CD14-positive monocyte (primary cell): ENCODE results near the gene UNC13C. TPM values are rescaled to one million over a fixed set of nuclear protein-coding genes. Genes with fewer than 3 reads are reported as not detected.

ENCODE experiments used
- DNase-seq, 3 donors: peaks; one replicate each; pipeline ENCODE4 v3.0.0-alpha.2; 2011 to 2022
- H2AFZ ChIP-seq: 2 replicates; pipeline ENCODE4 v1.6.0; 2012; ENCODE audit warnings: mild to moderate bottlenecking, low read depth, low read length, inconsistent platforms; ENCODE audit not compliant: insufficient read depth, poor library complexity, severe bottlenecking
- H3K27ac ChIP-seq, 2 donors: 1 replicate in 1 of 2; 2 replicates in 1 of 2; pipeline ENCODE4 v1.5.1; 2012 to 2013; ENCODE audit warnings: low read length in 2 of 2, control low read depth in 1 of 2, inconsistent platforms in 1 of 2, low read depth in 1 of 2, mild to moderate bottlenecking in 1 of 2
- H3K27me3 ChIP-seq, 2 donors: one replicate each; pipeline versions ENCODE4 v1.6.0 to v1.6.1; 2011 to 2013; ENCODE audit warnings: low read length in 2 of 2; ENCODE audit not compliant: control insufficient read depth in 2 of 2, insufficient read depth in 2 of 2
- H3K36me3 ChIP-seq, 2 donors: replicated peaks in 1 of 2; 1 replicate in 1 of 2; 2 replicates in 1 of 2; pipeline versions ENCODE4 v1.5.1 to v1.6.1; 2012 to 2013; ENCODE audit warnings: low read length in 2 of 2, control low read depth in 1 of 2, inconsistent platforms in 1 of 2, mild to moderate bottlenecking in 1 of 2; ENCODE audit not compliant: insufficient read depth in 2 of 2, control insufficient read depth in 1 of 2
- H3K4me1 ChIP-seq, 2 donors: 1 replicate in 1 of 2; 2 replicates in 1 of 2; pipeline versions ENCODE4 v1.5.1 to v1.6.1; 2012 to 2013; ENCODE audit warnings: low read length in 2 of 2, control low read depth in 1 of 2, inconsistent platforms in 1 of 2, mild to moderate bottlenecking in 1 of 2, moderate library complexity in 1 of 2; ENCODE audit not compliant: insufficient read depth in 2 of 2, control insufficient read depth in 1 of 2
- H3K4me2 ChIP-seq: replicated peaks from 2 replicates; pipeline ENCODE3; 2012; ENCODE audit warnings: low read length, moderate library complexity, mild to moderate bottlenecking; ENCODE audit not compliant: poor library complexity, severe bottlenecking; ENCODE audit errors: extremely low read depth
- H3K4me3 ChIP-seq, 3 experiments: fragments of 200-600 bp in 1 of 3; sonication (generic) in 1 of 3; replicated peaks in 1 of 3; 1 replicate in 2 of 3; 2 replicates in 1 of 3; pipeline ENCODE4 v1.5.1; 2011 to 2013; ENCODE audit warnings: low read length in 3 of 3, mild to moderate bottlenecking in 3 of 3, control low read depth in 2 of 3, low read depth in 2 of 3, inconsistent platforms in 1 of 3, moderate library complexity in 1 of 3
- H3K79me2 ChIP-seq: 2 replicates; pipeline ENCODE4 v1.6.0; 2012; ENCODE audit warnings: mild to moderate bottlenecking, control low read depth, inconsistent platforms, low read length, moderate library complexity; ENCODE audit not compliant: insufficient read depth
- H3K9ac ChIP-seq: 2 replicates; pipeline ENCODE4 v1.6.0; 2017; ENCODE audit warnings: low read length, mild to moderate bottlenecking; ENCODE audit not compliant: insufficient read depth, poor library complexity, severe bottlenecking
- H3K9me3 ChIP-seq, 2 donors: replicated peaks in 1 of 2; 1 replicate in 1 of 2; 2 replicates in 1 of 2; pipeline versions ENCODE4 v1.5.1 to v1.6.1; 2012 to 2013; ENCODE audit warnings: low read length in 2 of 2, control low read depth in 1 of 2; ENCODE audit not compliant: control insufficient read depth in 1 of 2, insufficient read depth in 1 of 2
- H4K20me1 ChIP-seq: 2 replicates; pipeline ENCODE4 v1.6.0; 2012; ENCODE audit warnings: mild to moderate bottlenecking, low read length, control low read depth, moderate library complexity; ENCODE audit not compliant: insufficient read depth
- H3K27ac Mint-ChIP-seq, 7 donors: one replicate each; pipeline ENCODE4 v1.8.0; 2020; ENCODE audit warnings: mild to moderate bottlenecking in 7 of 7, mixed read lengths in 7 of 7, moderate library complexity in 6 of 7, inconsistent platforms in 2 of 7
- H3K27me3 Mint-ChIP-seq, 3 donors: one replicate each; pipeline ENCODE4 v1.8.0; 2021 to 2022; ENCODE audit warnings: low read depth in 3 of 3, mild to moderate bottlenecking in 3 of 3, mixed read lengths in 3 of 3, moderate library complexity in 3 of 3, inconsistent platforms in 1 of 3
- H3K36me3 Mint-ChIP-seq, 2 donors: one replicate each; pipeline ENCODE4 v1.8.0; 2020; ENCODE audit warnings: mixed read lengths in 2 of 2, inconsistent platforms in 1 of 2, mild to moderate bottlenecking in 1 of 2
- H3K4me1 Mint-ChIP-seq: one replicate; pipeline ENCODE4 v1.8.0; 2020; ENCODE audit warnings: mild to moderate bottlenecking, mixed read lengths
- H3K4me3 Mint-ChIP-seq, 2 donors: one replicate each; pipeline ENCODE4 v1.8.0; 2020; ENCODE audit warnings: mild to moderate bottlenecking in 2 of 2, mixed read lengths in 2 of 2, moderate library complexity in 1 of 2
- H3K9me3 Mint-ChIP-seq, 7 donors: one replicate each; pipeline ENCODE4 v1.8.0; 2020 to 2022; ENCODE audit warnings: mixed read lengths in 7 of 7, mild to moderate bottlenecking in 6 of 7, moderate library complexity in 6 of 7, inconsistent platforms in 2 of 7
- WGBS: methylation state at CpG from one replicate; pipeline ENCODE4 v1.1.5; 2013; ENCODE audit warnings: missing lambda C conversion rate; ENCODE audit not compliant: insufficient coverage; 5-methylcytosine and 5-hydroxymethylcytosine counted together
- intact Hi-C, 2 donors: fragments of 100-400 bp; cut with micrococcal nuclease; formaldehyde crosslinking; loops; one replicate each; pipeline versions ENCODE4 v1.15.0 to v1.15.1; 2023
- polyA plus RNA-seq, 3 donors: library from polyadenylated mRNA; depleted of rRNA in 1 of 3; unstranded in 2 of 3; stranded (reverse) in 1 of 3; fragments of 300-500 nt in 2 of 3; fragments of >200 nt in 1 of 3; fragmentation: Illumina TruSeq in 2 of 3; gene quantifications; 1 replicate in 2 of 3; 2 replicates in 1 of 3; pipeline ENCODE4 v1.2.3, GENCODE V29; 2012 to 2021
- TF ChIP-seq, protein P1 (sequence below): fragments of 200-600 bp; IDR thresholded peaks from one replicate; pipeline ENCODE4 v1.8.0; 2022; ENCODE audit warnings: antibody characterized with exemption, mild to moderate bottlenecking

Gene UNC13C
- polyA plus RNA-seq, 3 donors, result not detected

DNA sequence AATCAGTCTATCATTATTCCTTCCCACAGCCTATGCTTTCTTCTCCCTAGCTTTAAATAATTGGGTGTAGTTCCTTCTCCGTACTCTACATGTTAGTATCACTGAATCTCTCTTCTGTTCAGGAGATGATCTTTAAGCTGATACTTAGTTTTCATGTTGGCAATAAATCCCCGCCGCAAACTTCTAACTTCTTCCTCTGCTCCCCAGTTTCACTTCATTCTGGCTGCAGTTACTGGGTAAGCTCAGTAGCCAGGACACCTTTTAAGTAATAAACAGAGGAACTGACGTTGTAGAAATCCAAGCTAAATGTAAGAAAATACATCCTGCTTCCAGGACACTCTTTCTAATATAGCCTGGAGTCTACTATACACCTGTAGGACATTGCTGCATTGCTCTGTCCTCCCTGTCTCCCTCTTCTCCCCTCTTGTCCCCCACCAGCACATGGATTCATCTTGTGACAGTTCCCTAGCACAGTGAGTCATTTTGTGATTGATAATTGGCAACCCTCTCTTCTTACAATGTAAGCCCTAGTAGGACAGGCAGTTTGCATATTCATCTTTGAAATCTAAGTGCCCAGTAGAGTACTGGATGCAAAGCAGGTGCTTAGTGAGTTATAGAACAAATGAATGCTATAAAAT lies 598.2 kb downstream of the UNC13C start:
- no peak for DNase-seq
- TF ChIP-seq, protein P1, sequence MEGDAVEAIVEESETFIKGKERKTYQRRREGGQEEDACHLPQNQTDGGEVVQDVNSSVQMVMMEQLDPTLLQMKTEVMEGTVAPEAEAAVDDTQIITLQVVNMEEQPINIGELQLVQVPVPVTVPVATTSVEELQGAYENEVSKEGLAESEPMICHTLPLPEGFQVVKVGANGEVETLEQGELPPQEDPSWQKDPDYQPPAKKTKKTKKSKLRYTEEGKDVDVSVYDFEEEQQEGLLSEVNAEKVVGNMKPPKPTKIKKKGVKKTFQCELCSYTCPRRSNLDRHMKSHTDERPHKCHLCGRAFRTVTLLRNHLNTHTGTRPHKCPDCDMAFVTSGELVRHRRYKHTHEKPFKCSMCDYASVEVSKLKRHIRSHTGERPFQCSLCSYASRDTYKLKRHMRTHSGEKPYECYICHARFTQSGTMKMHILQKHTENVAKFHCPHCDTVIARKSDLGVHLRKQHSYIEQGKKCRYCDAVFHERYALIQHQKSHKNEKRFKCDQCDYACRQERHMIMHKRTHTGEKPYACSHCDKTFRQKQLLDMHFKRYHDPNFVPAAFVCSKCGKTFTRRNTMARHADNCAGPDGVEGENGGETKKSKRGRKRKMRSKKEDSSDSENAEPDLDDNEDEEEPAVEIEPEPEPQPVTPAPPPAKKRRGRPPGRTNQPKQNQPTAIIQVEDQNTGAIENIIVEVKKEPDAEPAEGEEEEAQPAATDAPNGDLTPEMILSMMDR, result no peak
- H3K27ac ChIP-seq, result no peak overlapping the region
- no peaks in the 10 kb centered on the region for H3K27me3 ChIP-seq
- intact Hi-C loops, result no loop called here
- H2AFZ ChIP-seq, result no peak overlapping the region
- Mint-ChIP-seq H3K27me3 (peaks cover 0 to 3% (median 0%) of the 10 kb centered on the region in 3 donors), H3K9me3 (peaks cover 0 to 7% (median 0%) of the 10 kb centered on the region in 7 donors), H3K4me1 (peaks cover 10% of the 10 kb centered on the region), H3K36me3 (no peaks in the 10 kb centered on the region), H3K27ac (no peak overlapping the region), H3K4me3 (no peak overlapping the region)
- no peaks in the 10 kb centered on the region for H3K36me3 ChIP-seq
- no peaks in the 10 kb centered on the region for H3K79me2 ChIP-seq
- no peak overlapping the region for H3K9ac ChIP-seq
- no peaks in the 10 kb centered on the region for H3K4me1 ChIP-seq
- H3K4me2 ChIP-seq, result no peak overlapping the region
- no peak overlapping the region for H3K4me3 ChIP-seq
- H4K20me1 ChIP-seq, result no peaks in the 10 kb centered on the region
- no peaks in the 10 kb centered on the region for H3K9me3 ChIP-seq
- WGBS, result no CpG with 5 or more reads among the region's 4 CpGs

DNA sequence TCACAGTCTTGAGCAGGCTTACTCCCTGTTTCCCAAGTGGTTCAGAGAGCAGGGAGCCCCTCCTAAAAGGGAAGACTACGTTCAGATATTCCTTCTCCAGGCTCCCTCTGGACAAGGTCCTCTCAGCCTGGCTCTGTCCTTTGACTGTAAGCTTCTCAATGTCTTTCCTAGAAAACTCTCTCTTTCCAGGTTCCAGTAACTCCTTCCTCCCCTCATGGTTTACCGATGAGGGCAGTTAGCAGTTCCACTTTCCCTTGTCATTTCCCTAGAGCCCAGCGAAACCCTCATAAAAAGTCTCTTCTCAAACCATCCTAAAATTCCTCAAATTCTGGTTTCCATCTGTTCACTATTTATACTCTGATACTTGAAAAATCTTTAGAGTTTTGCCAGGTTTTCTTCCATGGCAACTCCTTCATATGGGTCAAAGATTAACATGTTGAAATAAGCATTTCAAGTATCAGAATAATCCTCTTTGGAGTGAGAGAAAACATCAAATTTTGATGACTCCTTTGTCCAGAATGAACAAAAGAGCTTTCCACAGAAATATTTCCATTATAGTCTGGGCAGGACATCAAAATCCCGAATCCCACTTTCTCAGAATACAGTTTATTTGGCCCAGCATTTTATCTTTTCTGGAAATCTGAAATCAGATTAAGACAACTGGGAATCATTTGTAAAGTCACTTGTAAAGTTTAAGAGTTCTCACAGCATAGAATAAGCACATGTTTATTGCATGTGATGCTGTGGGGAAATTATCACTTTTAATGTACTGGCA lies 599.4 kb downstream of the UNC13C start:
- Mint-ChIP-seq H3K27ac (no peak overlapping the region), H3K4me3 (no peak overlapping the region), H3K9me3 (peaks cover 0 to 9% (median 3%) of the 10 kb centered on the region in 7 donors), H3K36me3 (no peaks in the 10 kb centered on the region), H3K27me3 (peaks cover 0 to 1% (median 0%) of the 10 kb centered on the region in 3 donors), H3K4me1 (peaks cover 8% of the 10 kb centered on the region)
- no peaks in the 10 kb centered on the region for H3K9me3 ChIP-seq
- TF ChIP-seq, protein P1, result no peak
- H4K20me1 ChIP-seq, result no peaks in the 10 kb centered on the region
- H3K79me2 ChIP-seq, result no peaks in the 10 kb centered on the region
- no peak overlapping the region for H2AFZ ChIP-seq
- DNase-seq, result no peak
- H3K9ac ChIP-seq, result no peak overlapping the region
- no peak overlapping the region for H3K27ac ChIP-seq
- H3K4me2 ChIP-seq, result no peak overlapping the region
- intact Hi-C loops, result no loop called here
- no peaks in the 10 kb centered on the region for H3K27me3 ChIP-seq
- WGBS, result 80% methylated on average over 2 of the region's 4 CpGs
- H3K4me1 ChIP-seq, result no peaks in the 10 kb centered on the region
- no peak overlapping the region for H3K4me3 ChIP-seq
- no peaks in the 10 kb centered on the region for H3K36me3 ChIP-seq
